GM18861 (cell line): ENCODE data around the gene GPNMB.

Source experiments
- ATAC-seq: cut with Tn5 transposase; IDR thresholded peaks from one replicate; pipeline ENCODE4 v1.9.1; 2021; ENCODE audit not compliant: unreplicated experiment

GPNMB gene

DNA sequence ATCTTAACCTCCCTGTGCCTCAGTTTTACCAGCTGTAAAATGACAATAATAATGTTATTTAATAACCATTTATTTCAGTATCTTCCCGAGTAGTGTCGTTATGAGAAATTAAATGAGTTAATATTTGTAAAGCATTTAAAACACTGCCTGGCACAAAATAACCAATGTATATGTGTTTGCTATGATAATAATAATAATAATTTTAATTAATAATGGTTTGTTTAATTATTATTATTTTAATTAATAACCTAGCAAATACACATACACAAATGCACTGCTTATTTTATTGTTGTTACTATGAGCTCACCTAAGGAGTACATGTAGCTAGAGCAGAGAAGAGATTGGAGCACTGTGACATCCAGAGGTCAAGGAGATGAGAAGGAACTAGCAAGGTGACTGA lies 18.2 kb upstream of the GPNMB start:
- no peak for ATAC-seq

DNA sequence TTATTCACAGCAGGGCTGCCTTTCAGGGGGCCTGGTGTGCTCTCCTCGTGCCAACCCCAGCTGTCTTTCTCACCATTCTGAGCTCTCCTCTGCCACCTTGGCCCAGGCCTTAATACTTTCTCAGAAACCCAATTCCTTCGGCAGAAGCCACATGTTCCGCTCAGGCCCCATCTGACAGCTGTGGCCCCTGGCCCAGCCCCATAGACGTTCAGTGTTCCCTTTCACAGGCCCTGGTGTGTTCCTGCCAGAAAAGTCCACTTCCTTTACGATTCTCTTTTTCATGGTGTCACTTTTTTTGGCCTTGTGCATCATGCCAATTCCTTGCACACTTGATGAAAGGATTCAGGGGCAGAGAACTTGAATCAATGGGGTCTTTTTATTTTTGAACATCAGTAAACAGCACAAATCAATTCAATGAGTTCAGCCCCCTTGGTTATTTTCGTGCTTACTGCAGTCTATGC lies 15.9 kb upstream of the GPNMB start:
- no peak for ATAC-seq

DNA sequence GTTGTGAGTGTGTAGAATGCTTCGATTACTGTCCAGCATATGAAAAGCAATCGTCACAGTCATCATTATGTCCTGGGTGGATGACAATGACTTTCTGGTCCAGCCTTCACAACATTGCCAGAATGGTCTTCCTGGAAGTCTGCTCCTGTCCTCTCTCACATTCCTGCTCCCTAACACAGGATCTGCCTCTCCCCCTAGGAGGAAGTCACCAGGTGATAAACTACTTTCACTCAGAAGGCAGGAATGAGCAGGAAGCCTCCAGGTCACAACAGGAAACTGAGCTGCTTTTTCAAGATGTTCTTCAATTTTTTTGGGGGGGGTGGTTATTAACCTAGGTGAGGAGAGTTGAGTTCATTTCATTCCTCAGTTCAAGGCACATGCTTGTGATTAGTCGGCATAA lies 13.6 kb upstream of the GPNMB start:
- ATAC-seq: no peak

DNA sequence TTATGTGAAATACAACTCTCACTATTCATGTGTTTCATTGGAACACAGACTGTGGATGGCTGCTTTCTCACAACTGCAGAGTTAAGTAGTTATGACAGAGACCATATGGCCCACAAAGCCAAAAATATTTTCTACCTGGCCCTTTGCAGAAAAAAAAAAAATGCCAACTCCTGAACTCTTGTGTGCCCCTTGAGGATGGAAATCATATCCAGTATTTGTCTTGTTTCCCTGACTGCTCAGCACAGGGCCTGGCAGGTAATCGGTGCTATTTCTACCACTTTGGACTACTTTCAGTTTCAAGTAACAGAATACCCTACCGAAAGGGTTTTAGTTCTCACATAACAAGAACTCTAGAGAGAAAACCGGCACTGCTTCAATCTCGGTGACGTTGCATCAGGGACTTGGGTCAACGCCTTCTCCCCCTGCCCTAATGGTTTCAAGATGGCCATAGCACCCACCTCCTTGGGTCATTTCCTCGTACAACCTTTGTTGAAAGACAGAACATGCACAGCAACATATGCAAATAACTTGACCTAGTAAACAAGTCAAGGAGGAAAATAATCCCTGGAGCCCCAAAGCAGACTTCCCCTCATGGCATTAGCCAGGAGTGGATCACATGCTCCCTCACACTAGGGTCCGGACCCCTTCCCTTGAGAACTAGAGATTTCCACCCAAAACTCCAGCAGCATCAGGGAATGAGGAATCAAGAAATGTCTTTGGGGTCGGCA lies 11.8 kb upstream of the GPNMB start:
- peak; percentile 67 for ATAC-seq

DNA sequence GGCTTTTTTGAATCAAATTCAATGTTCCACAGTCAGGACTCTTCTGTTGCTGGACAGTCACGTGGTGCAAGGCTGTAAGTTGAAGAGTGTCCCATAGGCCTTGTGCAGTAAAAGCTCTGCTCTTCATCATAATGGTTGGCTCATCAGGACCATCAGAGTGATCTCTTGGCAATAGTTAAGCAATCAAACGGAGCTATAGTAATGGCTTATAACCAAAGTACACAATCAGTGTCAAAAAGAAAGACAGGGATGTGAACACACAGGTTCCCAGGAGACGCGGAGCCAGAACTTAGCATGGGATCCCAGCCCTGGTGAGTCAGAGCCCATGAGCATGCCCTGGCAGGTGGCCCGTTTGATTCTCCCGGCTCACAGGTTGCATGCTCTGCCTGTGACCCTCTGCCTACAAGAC lies 10.8 kb upstream of the GPNMB start:
- ATAC-seq: no peak

DNA sequence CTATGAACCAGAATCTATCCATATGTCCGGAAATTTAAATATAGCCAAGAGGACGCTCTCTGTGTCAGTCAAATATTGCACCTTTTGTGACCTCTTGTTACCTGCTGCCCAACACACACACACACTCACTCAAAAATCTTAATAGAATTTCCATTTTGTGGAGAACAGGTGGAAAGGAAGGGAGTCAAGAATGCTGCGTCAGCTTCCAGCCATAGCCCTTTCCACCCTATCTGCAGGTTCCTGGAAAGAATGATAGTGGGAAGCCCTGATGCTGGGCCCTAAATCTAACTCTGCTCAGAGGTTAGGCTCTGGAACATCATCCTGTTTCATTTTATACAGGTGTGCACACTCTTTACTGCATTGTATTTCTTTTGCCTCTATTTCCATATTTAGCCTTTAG lies 9.6 kb upstream of the GPNMB start:
- no peak for ATAC-seq

GRCh38 chr7:23238983-23239652 lies 7.5 kb upstream of the GPNMB start:
- ATAC-seq: no peak

- no peak for ATAC-seq
Measured at GRCh38 chr7:23239698-23240097, 6.9 kb upstream of the GPNMB start.

- no peak for ATAC-seq
Measured at GRCh38 chr7:23242321-23242720, 4.3 kb upstream of the GPNMB start.

DNA sequence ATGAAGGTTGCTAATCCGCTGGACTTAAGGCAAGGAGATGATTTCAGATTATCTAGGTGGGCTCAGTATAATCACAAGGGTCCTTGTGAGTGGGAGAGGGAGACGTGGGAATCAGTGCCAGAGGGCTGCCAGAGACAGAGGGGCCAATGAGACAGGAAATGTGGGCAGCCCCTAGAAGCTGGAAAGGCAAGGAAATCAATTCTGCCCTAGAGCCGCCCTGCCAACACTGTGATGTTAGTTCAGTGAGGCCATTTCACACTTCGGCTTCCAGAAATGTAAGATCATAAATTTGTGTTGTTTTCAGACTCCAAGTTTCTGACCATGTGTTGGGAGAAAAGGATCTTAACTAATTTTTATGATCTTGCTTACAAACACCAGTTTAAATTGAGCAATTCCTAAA lies 3.6 kb upstream of the GPNMB start:
- ATAC-seq: no peak

DNA sequence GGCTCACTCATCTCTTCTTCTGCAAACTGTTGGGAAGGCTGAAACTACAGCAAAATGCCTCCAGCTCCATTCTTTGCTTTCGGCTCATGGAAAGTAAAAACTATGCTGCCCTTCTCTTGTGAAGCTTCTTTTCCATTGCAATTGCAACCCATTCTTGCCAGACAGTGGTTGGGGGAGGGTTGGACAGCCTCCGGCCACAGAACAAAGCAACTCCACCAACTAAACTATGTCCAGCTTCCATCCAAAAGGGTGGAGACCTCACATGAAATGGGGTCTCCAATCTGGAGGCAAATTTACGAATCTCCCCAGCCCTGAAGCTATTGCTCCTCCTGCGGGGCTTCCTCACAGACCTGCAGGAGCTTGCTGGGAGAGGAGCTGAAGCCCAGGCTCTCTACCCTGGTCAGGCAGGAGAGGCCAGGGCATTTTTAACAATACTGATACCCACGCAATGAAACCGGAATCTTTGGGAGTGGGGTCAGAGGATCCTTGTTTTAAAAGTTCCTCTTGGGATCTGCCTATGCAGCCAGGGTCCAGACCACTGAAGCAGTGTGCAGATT lies 549 bp downstream of the GPNMB start:
- no peak for ATAC-seq

- no peak for ATAC-seq
Measured at GRCh38 chr7:23247603-23248335, 1.2 kb downstream of the GPNMB start.

- no peak for ATAC-seq
Measured at GRCh38 chr7:23249486-23249885, 2.9 kb downstream of the GPNMB start.

DNA sequence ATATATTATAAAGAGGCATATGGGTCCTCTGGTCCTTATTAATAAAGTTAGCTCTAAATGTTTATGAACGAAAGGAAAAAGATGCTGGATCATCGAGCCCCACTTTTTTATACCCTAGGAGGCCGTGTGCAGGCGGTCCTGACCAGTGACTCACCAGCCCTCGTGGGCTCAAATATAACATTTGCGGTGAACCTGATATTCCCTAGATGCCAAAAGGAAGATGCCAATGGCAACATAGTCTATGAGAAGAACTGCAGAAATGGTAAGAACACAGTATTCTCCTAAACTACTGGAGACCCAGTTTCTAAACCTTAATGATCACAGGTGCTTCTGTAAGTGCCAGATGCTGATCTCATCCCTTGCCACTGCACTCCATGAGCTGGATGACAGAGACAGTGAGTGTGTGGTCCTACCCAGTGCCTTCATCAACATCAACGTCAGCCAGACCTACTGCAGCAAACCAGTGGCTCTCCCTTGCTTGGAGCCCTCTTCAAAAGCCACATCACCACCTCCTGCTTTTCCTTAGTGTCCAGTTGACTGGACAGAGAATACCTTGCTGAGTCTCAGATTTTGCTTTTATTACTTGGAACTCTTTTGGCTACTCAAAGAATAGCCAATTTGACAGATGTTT lies 7.6 kb downstream of the GPNMB start:
- ATAC-seq: no peak

DNA sequence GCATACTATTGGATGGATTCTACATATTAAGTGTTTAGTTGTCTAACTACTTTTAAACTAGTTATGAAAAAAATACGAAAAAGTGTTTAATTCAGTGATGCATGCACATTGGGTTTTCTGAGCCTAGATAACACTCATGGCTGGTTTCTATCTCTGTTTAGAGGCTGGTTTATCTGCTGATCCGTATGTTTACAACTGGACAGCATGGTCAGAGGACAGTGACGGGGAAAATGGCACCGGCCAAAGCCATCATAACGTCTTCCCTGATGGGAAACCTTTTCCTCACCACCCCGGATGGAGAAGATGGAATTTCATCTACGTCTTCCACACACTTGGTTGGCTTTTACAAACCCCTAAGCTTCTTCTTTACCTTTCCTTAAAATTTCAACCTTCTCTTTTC lies 10.2 kb downstream of the GPNMB start:
- ATAC-seq: no peak

DNA sequence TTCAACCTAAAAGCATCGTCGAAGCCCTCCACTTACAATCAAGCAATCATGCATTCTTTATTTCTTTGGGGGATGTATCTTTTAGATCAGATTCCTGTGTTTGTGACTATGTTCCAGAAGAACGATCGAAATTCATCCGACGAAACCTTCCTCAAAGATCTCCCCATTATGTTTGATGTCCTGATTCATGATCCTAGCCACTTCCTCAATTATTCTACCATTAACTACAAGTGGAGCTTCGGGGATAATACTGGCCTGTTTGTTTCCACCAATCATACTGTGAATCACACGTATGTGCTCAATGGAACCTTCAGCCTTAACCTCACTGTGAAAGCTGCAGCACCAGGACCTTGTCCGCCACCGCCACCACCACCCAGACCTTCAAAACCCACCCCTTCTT lies 13.8 kb downstream of the GPNMB start:
- ATAC-seq: no peak

DNA sequence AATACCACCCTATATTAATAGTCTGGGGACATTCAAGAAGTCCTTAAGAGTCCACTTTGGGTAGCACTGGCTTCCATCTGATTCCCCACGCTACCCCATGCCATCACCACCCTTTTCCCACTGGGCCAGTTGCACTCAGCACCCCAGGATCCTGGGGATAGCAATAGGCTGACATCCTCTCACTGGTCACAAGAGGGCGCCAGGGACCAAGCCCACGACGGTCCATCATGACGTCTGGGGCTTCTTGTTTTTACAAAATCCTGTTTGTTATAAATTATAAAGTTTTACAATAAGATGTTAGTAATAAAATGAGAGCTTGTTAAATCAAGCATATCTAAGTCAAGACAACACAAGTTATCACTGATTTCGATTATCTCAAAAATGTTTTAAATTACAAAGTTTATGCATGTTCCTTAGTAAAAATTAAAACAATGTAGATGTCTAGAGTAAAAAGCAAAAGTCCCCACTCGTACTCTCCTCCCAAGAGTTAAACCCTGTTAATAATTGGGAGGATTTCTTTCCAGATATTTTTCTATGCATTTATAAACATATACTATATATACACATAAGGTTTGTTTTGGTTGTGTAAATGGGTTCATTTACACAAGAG lies 15.4 kb downstream of the GPNMB start:
- no peak for ATAC-seq

DNA sequence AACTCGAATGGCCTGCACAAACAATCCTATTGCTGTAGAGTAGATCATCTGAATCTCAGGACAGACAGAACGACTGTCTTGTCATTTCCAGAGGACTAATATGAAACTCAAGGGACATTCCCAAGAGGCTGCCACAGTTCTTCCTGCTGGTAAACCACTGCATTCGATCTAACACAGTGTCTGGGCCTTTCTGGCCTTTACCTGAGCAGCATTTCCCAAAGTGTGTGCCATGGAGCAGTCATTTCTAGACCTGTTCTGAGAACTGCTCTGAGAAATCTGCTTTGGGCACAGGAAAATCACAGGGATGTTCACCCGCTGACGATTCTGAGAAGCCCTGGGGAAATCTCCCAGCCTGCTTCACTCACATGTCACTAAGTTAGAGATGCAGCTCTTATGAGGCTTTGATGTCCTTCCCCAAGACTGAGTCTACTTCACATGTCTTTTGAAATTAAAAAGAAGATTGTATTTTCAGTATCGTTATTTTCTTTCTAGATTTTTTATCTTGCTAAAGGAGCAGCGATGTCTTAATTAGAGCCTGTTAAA lies 18.4 kb downstream of the GPNMB start:
- no peak for ATAC-seq

GRCh38 chr7:23266918-23267317 lies 20.3 kb downstream of the GPNMB start:
- ATAC-seq: no peak

- ATAC-seq: no peak
Measured at GRCh38 chr7:23267357-23267756, 20.8 kb downstream of the GPNMB start.

- ATAC-seq: no peak
Measured at GRCh38 chr7:23268167-23268566, 21.6 kb downstream of the GPNMB start.
